D721Med (cell line): ENCODE measurements around the gene ZNF584.
A peak's percentile ranks its signal among the peaks of the same experiment; 100 is the strongest.

Experiments
- DNase-seq: peaks from one replicate; pipeline ENCODE4 v3.0.0; 2011; ENCODE audit warnings: low spot score; ENCODE audit not compliant: insufficient read length
- FAIRE-seq: peaks from 2 replicates; lab custom pipeline; 2011; peaks lifted over from hg19 to GRCh38; lab: Jason Lieb, UNC
- TF ChIP-seq, protein P1 (sequence below): IDR thresholded peaks from 2 replicates; pipeline ENCODE4 v1.5.1; 2012; ENCODE audit warnings: mild to moderate bottlenecking, control low read depth; ENCODE audit not compliant: insufficient read depth; ENCODE audit errors: missing control alignments

ZNF584 gene

DNA sequence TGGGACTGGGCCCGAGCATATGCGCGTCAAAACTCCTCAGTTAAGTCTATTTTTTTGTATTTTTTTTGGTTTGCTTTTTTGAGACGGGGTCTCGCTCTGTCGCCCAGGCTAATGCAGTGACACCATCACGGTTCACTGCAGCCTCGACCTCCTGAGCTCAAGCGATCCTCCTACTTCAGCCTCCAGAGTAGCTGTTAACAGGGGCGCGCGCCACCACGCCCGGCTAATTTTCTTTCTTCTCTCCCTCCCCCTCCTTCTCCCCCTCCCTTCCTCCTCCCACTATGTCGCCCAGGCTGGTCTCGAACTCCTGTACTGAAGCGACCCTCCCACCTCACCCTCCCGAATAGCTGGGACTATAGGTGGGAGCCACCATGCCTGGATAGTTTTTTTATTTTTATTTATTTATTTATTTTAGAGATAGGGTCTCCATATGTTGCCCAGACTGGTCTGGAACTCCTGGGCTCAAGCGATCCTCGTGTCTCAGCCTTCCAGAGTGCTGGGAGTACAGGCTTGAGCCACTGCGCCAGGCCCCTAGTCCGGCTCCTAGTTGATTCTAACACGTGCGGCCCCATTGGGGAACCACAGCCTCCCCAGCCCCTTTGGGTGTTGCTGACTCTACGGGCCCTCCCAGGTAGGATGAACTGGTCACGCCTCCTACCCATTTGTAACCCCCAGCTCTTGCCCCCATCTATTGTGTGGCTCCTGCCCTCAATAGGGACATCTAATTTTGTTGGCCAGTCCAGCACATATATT, 26.8 kb upstream of the ZNF584 start:
- no peak for FAIRE-seq
- TF ChIP-seq, protein P1, sequence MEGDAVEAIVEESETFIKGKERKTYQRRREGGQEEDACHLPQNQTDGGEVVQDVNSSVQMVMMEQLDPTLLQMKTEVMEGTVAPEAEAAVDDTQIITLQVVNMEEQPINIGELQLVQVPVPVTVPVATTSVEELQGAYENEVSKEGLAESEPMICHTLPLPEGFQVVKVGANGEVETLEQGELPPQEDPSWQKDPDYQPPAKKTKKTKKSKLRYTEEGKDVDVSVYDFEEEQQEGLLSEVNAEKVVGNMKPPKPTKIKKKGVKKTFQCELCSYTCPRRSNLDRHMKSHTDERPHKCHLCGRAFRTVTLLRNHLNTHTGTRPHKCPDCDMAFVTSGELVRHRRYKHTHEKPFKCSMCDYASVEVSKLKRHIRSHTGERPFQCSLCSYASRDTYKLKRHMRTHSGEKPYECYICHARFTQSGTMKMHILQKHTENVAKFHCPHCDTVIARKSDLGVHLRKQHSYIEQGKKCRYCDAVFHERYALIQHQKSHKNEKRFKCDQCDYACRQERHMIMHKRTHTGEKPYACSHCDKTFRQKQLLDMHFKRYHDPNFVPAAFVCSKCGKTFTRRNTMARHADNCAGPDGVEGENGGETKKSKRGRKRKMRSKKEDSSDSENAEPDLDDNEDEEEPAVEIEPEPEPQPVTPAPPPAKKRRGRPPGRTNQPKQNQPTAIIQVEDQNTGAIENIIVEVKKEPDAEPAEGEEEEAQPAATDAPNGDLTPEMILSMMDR, result no peak
- no peak for DNase-seq

DNA sequence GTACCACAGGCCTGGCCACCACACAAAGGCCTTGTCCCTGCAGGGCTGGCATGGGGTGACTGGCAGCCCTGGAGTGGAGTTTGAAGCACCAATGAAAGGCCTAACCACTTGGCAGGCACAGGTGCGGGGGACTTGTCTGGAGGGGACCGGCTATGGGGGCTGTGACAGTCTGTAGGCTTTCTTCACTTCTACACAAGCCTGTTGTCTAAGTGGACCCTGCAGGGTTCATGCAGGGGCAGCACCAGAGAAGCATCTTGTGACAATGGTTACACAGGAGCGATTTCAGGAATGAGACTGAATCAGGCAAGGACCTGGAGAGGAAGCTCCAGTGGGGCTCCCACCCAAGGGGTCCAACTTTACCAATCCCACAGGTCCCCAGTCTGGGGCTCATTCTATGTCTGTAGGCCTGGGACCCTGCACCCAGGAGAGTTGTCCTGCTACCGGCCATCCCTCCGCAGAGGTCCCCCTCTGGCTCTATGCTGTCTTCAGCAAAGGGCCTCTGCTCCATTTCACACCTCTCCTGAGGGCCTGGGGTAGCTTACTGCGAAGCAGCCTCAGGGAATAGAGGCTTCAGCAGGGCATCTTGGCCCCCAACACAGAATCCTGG, 25.3 kb upstream of the ZNF584 start:
- no peak for DNase-seq
- no peak for FAIRE-seq
- TF ChIP-seq, protein P1, result no peak

DNA sequence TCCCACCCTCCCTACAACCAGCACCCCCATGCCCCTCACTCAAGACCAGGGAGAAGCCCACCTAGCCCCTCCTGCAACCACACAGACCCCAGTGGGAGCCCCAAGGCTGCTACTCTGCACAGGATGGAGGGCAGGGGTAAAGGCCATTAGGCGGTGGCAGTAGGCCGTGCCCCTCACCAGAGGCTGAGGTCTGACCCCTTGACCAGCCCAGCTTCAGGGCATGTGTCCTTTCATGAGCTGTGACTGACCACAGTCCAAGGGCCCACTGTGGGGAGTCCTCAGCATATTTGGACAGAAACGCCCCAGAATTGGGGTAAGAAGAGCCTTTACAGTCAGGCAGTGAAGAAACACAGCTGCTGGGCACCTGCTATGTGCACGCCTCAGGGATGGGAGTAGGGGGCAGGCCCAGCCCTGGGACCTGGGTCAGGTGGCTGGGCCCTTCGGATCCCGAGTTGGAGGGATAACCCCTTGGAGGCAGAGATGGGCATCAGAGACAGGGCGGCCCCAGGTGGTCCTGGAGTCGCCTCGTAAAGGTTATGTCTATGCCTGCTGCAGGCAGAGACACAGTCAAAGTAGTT, 23.0 kb upstream of the ZNF584 start:
- no peak for DNase-seq
- FAIRE-seq, result no peak
- TF ChIP-seq, protein P1, result no peak

- TF ChIP-seq, protein P1, result no peak
- no peak for DNase-seq
- no peak for FAIRE-seq
Observed at GRCh38 chr19:58385891-58386575, 22.4 kb upstream of the ZNF584 start.

GRCh38 chr19:58386576-58387337, 21.7 kb upstream of the ZNF584 start, which contains the start of gene RPS5:
TSS of gene RPS5 (plus strand) at chr19:58387269. CDS start at chr19:58388138, 869 bp downstream.
- DNase-seq, result peak; percentile 86
- TF ChIP-seq, protein P1, result no peak
- no peak for FAIRE-seq

DNA sequence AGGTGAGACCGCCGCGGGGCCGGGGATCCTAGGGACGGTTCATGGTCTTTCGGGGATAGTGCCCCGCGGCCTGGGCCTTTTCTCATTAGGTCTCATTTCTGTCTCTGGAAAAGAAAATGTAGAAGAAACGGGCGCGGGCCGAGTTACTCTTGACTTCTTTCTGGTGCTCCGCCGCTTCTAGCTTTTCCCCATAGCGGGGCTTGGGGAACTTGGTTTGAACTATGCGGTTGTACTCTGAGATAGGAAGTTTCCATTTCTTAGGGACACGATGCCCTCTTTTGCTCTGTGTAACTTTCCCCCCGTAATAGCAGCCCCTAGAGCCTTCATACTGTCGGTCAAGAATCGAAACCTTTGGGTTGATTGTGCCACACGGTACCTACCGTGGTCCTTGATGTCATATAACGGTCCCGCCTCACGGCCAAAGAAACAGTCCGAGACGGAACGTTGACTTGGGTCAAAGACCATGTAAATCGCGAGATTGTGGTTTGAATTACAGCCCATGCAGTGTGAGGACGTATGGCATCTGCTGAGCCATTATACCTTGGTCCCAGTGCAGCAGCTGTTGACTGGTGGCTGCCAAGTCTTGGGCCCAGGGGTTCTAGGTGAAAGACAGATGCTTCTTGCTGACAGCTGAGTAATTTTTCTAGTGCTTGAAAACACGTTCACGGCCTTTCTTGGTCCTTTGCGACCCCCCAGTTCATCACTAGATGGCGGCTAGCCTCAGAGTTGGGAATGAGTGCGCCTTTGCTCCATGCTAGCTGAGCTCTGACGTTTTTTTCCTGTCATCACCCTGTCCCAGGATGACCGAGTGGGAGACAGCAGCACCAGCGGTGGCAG, 20.9 kb upstream of the ZNF584 start:
- DNase-seq, result no peak
- TF ChIP-seq, protein P1, result no peak
- FAIRE-seq, result no peak
